Testis (tissue), 2 donors: Measurements from ENCODE around the gene PCNT.

Experiments
- CTCF ChIP-seq, 3 experiments: fragments of 450-650 bp in 2 of 3; fragments of 200-600 bp in 1 of 3; sonication (generic) in 1 of 3; IDR thresholded peaks; one replicate each; pipeline ENCODE4 v1.5.1; 2016 to 2019; ENCODE audit warnings: antibody characterized with exemption in 3 of 3, mild to moderate bottlenecking in 2 of 3, moderate library complexity in 1 of 3
- POLR2A ChIP-seq: fragments of 450-650 bp; IDR thresholded peaks from one replicate; pipeline ENCODE4 v1.6.1; 2017; ENCODE audit warnings: antibody characterized with exemption, mild to moderate bottlenecking, moderate library complexity

DNA sequence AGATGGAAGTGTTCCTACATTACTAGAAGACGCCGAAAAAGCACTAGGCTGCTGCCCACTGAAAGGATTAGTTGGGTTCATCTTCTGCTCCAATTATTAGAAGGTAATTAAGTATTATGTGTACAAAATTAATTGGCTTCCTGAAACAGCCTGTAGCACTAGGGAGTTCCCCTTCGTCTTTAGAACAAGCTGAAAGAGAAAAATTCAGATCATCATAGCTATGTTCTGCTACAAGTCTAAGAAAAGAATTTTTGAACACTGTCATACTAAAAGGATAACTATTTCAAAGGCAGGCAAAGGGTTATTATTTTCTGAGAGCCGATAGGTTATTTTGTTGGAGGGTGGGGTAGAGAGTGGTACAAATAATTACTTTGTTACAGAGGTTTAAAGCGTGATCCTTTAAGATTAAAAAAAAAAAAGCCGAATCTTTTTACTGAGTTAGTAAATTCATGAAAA, 38.7 kb upstream of the PCNT start, which contains the start of gene MCM3AP:
- no peak for TF ChIP-seq CTCF (IDR thresholded peaks at IDR 0.05)
- no peak for TF ChIP-seq POLR2A
